HepG2 (cell line): ENCODE measurements around the gene PRM2. TPM values are rescaled to one million over a fixed set of nuclear protein-coding genes. Genes with fewer than 3 reads are reported as not detected.

Source experiments
- ATAC-seq: fragments of 200-7000 bp; cut with Tn5 transposase; 3 replicates; pipeline ENCODE4 v1.9.1; 2020; ENCODE audit warnings: mild to moderate bottlenecking, moderate library complexity
- BruUV-seq: library from RNA; stranded (reverse); fragments of 400-500 nt; replicated peaks from 2 replicates; lab custom pipeline; 2021; lab: Mats Ljungman, UMichigan
- CTCF ChIA-PET: fragments of 300-600 bp; formaldehyde crosslinking; extraction: SDS; loops from one replicate; lab custom pipeline; 2021; ENCODE audit warnings: low total read pairs, inconsistent platforms, low intra/inter-chr PET ratio; lab: Yijun Ruan, JAX
- POLR2A ChIA-PET: fragments of 350-600 bp; sonication (Branson Sonifier 250); formaldehyde crosslinking; loops from one replicate; lab custom pipeline; 2020; ENCODE audit warnings: antibody characterized with exemption, inconsistent platforms; lab: Yijun Ruan, JAX
- DNase-seq: peaks from one replicate; pipeline ENCODE4 v3.0.0-alpha.2; 2015; ENCODE audit warnings: low spot score
- FAIRE-seq: peaks from 3 replicates; lab custom pipeline; 2011; peaks lifted over from hg19 to GRCh38; lab: Jason Lieb, UNC
- H2AFZ ChIP-seq: one replicate; pipeline ENCODE4 v1.6.1; 2011; ENCODE audit warnings: low read length, inconsistent platforms
- H3K27ac ChIP-seq: fragments of 300-600 bp; 3 replicates; pipeline ENCODE4 v1.8.0; 2011; ENCODE audit warnings: mixed run types, mild to moderate bottlenecking, mixed read lengths, low read length, inconsistent platforms; ENCODE audit not compliant: insufficient read depth; ENCODE audit errors: extremely low read length
- H3K27me3 ChIP-seq, 2 experiments: fragments of 200-600 bp in 1 of 2; 2 replicates in 1 of 2; 3 replicates in 1 of 2; pipeline versions ENCODE4 v1.6.0 to v1.8.0; 2011; ENCODE audit warnings: low read length in 2 of 2, mild to moderate bottlenecking in 2 of 2, moderate library complexity in 2 of 2, inconsistent platforms in 1 of 2; ENCODE audit not compliant: insufficient read depth in 2 of 2, control insufficient read depth in 1 of 2
- H3K36me3 ChIP-seq, 2 experiments: fragments of 200-600 bp in 1 of 2; replicated peaks in 1 of 2; 2 replicates in 1 of 2; 3 replicates in 1 of 2; pipeline versions ENCODE4 v1.5.1 to v1.8.0; 2011; ENCODE audit warnings: low read length in 2 of 2, inconsistent platforms in 1 of 2; ENCODE audit not compliant: insufficient read depth in 2 of 2, control insufficient read depth in 1 of 2
- H3K4me1 ChIP-seq: 2 replicates; pipeline ENCODE4 v1.5.1; 2012; ENCODE audit warnings: low read length, inconsistent platforms; ENCODE audit not compliant: insufficient read depth
- H3K4me2 ChIP-seq: 2 replicates; pipeline ENCODE4 v1.6.0; 2011; ENCODE audit warnings: low read depth, low read length, inconsistent platforms
- H3K4me3 ChIP-seq, 3 experiments: fragments of 200-600 bp in 1 of 3; sonication (generic), shearing (Covaris generic) in 1 of 3; replicated peaks in 1 of 3; 2 replicates each; pipeline ENCODE4 v1.5.1; 2011 to 2016; ENCODE audit warnings: low read length in 3 of 3, inconsistent platforms in 2 of 3, low read depth in 2 of 3, mild to moderate bottlenecking in 2 of 3, control low read depth in 1 of 3, mixed read lengths in 1 of 3; ENCODE audit not compliant: insufficient read depth in 1 of 3
- H3K79me2 ChIP-seq: one replicate; pipeline ENCODE4 v1.6.1; 2011; ENCODE audit warnings: low read length, inconsistent platforms; ENCODE audit not compliant: insufficient read depth
- H3K9ac ChIP-seq: 2 replicates; pipeline ENCODE4 v1.6.0; 2011; ENCODE audit warnings: mild to moderate bottlenecking, low read depth, low read length, inconsistent platforms; ENCODE audit not compliant: insufficient read depth
- H3K9me3 ChIP-seq: 2 replicates; pipeline ENCODE4 v1.5.1; 2012; ENCODE audit warnings: mild to moderate bottlenecking, low read length
- H4K20me1 ChIP-seq: 2 replicates; pipeline ENCODE4 v1.6.0; 2011; ENCODE audit warnings: inconsistent platforms, mild to moderate bottlenecking, low read length, moderate library complexity; ENCODE audit not compliant: insufficient read depth
- JUND ChIP-seq: sonication (generic); formaldehyde crosslinking; IDR thresholded peaks from 2 replicates; pipeline ENCODE4 v1.8.0; 2022; ENCODE audit warnings: mild to moderate bottlenecking, missing genetic modification reagents
- MTA3 ChIP-seq: sonication (generic); formaldehyde crosslinking; IDR thresholded peaks from 2 replicates; pipeline ENCODE4 v1.4.0; 2020; ENCODE audit warnings: missing genetic modification reagents
- NFYB ChIP-seq: sonication (generic); formaldehyde crosslinking; IDR thresholded peaks from 2 replicates; pipeline ENCODE4 v1.4.0; 2020; ENCODE audit warnings: missing genetic modification reagents
- RFXAP ChIP-seq: sonication (generic); formaldehyde crosslinking; IDR thresholded peaks from 2 replicates; pipeline ENCODE4 v1.4.0; 2020; ENCODE audit warnings: missing genetic modification reagents, borderline replicate concordance
- XRCC5 ChIP-seq: fragments of 200-400 bp; formaldehyde crosslinking; optimal IDR thresholded peaks from 2 replicates; pipeline ENCODE3; 2017; ENCODE audit warnings: mild to moderate bottlenecking, low read length
- ZMYM3 ChIP-seq: sonication (generic); formaldehyde crosslinking; IDR thresholded peaks from 2 replicates; pipeline ENCODE4 v1.5.1; 2020; ENCODE audit warnings: mild to moderate bottlenecking, missing genetic modification reagents
- ZNF318 ChIP-seq: sonication (generic); formaldehyde crosslinking; IDR thresholded peaks from 2 replicates; pipeline ENCODE4 v1.4.0; 2020; ENCODE audit warnings: mild to moderate bottlenecking, missing genetic modification reagents
- ZNF567 ChIP-seq: sonication (generic); formaldehyde crosslinking; IDR thresholded peaks from 2 replicates; pipeline ENCODE4 v1.8.1; 2023; ENCODE audit warnings: mild to moderate bottlenecking, missing genetic modification reagents, borderline replicate concordance
- ZNF574 ChIP-seq: sonication (generic); formaldehyde crosslinking; IDR thresholded peaks from 2 replicates; pipeline ENCODE4 v1.4.0; 2020; ENCODE audit warnings: missing genetic modification reagents
- WGBS: methylation state at CpG from one replicate; pipeline ENCODE4 v1.1.6; 2017; ENCODE audit warnings: low lambda C conversion rate; 5-methylcytosine and 5-hydroxymethylcytosine counted together
- in situ Hi-C: cut with HindIII; loops from 2 replicates; pipeline ENCODE4 v1.10.0; 2017; ENCODE audit warnings: low pct_unique_long_range_greater_than_20kb; ENCODE audit not compliant: extremely low pct_ligation_motif_present
- intact Hi-C: fragments of 100-400 bp; cut with micrococcal nuclease; formaldehyde crosslinking; loops from one replicate; pipeline ENCODE4 v1.10.0; 2022; ENCODE audit not compliant: unreplicated experiment
- polyA plus RNA-seq, 8 experiments: library from polyadenylated mRNA; depleted of rRNA in 3 of 8; stranded (reverse) in 7 of 8; unstranded in 1 of 8; fragments of >200 nt; fragmentation: Illumina TruSeq in 4 of 8; extraction: Trizol in 4 of 8; gene quantifications; 2 replicates each; pipeline versions ENCODE4 v1.2.1 to v1.2.3, GENCODE V29; 2011 to 2016; ENCODE audit warnings: low read depth in 4 of 8, missing spikeins in 1 of 8, mixed read lengths in 1 of 8; ENCODE audit not compliant: insufficient read depth in 1 of 8
- total RNA-seq, 5 experiments: library from RNA; depleted of rRNA; stranded (reverse); fragments of >200 nt; fragmentation: Illumina TruSeq; extraction: Trizol; gene quantifications; 2 replicates each; pipeline ENCODE4 v1.2.3, GENCODE V29; 2016; ENCODE audit warnings: low read depth in 1 of 5

PRM2 gene
- total and polyA plus RNA-seq, 2 of the 13 experiments (the other 11 are each of a cell fraction or from before 2014, with no cell fraction given): 0.54 TPM; not detected in 1

GRCh38 chr16:11238272-11239202 lies 37.7 kb downstream of the PRM2 start:
- no peaks in the 10 kb centered on the region for H4K20me1 ChIP-seq
- H3K4me2 ChIP-seq: 0 out of 2 replicates have a peak overlapping the region, but pooled peaks have one; percentile 8
- intact Hi-C loops: no loop called here
- FAIRE-seq (no peak), DNase-seq (no peak), ATAC-seq (peak; percentile 59)
- CTCF ChIA-PET: no interaction called here
- no peak overlapping the region for H2AFZ ChIP-seq
- BruUV-seq: no TSS peak
- H3K4me1 ChIP-seq: peaks cover 44% of the 10 kb centered on the region
- H3K79me2 ChIP-seq: no peaks in the 10 kb centered on the region
- no peaks in the 10 kb centered on the region for H3K9me3 ChIP-seq
- H3K27ac ChIP-seq: no peak overlapping the region
- H3K27me3 ChIP-seq: peaks cover 2 to 27% of the 10 kb centered on the region in 2 experiments; a peak in 3 of 5 replicates
- H3K36me3 ChIP-seq: no peaks in the 10 kb centered on the region
- 57% methylated on average over 14 of the region's 15 CpGs for WGBS
- H3K4me3 ChIP-seq: no peak overlapping the region
- in situ Hi-C loops: no loop called here
- no peak overlapping the region for H3K9ac ChIP-seq
- POLR2A ChIA-PET: interaction anchor here (0.5 to 1.1 kb wide), 2 partner anchors 18 to 105 kb away, joined by 3 to 5 read pairs; partner anchors contain the start of gene SOCS1
- TF ChIP-seq ZNF574 (peak; percentile 92), ZMYM3 (CRISPR knock-in tag) (peak; percentile 63; the same call in 1 of the 2 replicates), ZNF567 (CRISPR knock-in tag) (0 out of 2 replicates have a peak, but pooled peaks have one; percentile 41), NFYB (CRISPR knock-in tag) (peak; percentile 44), XRCC5 (no peak), JUND (CRISPR knock-in tag) (peak; percentile 45; the same call in 1 of the 2 replicates), RFXAP (no peak), MTA3 (no peak), ZNF318 (CRISPR knock-in tag) (peak; percentile 42; the same call in 1 of the 2 replicates)
